NCI-H82 treated with DMSO at 0.1 percent for 48 hours (cell line): Measurements from ENCODE around the gene SGSM2.
A peak's percentile ranks its signal among the peaks of the same experiment; 100 is the strongest.

ENCODE experiments used
- DNase-seq: peaks from one replicate; lab custom pipeline; 2025; ENCODE audit not compliant: unreplicated experiment; lab: John Stamatoyannopoulos, UW

SGSM2 gene

DNA sequence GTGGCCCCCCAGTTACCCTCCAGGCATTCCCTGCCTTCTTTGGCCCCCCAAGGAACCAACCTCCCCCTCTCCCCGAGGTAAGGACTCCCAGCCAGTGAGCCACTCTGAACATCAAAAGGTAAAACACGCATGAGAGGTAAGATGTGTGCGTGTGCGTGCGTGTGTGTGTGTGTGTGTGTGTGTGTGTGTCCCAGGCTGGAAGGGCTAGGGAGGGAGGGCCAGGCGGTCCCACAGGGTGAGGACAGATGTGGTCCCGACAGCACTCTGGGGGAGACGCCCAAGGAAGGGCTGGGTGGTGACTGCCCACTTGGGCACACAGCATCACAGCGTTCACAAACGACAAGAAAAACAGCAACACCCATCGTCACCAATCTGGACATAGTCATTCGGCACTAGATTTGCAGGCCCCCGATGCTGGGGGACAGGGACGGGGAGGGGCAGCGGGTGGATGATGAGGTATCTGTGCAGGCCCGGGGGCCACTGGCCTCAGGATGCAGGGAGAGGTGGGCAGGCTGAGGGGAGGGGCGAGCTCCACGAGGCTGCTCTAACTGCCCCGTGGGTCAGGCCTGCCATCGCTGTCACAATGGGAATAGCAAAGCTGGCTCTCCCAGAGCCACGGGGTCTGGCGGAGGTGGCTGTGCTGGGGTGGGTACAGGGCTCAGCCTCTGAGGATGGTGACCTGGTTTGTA is 47.3 kb downstream of the SGSM2 start:
- DNase-seq, result no peak

DNA sequence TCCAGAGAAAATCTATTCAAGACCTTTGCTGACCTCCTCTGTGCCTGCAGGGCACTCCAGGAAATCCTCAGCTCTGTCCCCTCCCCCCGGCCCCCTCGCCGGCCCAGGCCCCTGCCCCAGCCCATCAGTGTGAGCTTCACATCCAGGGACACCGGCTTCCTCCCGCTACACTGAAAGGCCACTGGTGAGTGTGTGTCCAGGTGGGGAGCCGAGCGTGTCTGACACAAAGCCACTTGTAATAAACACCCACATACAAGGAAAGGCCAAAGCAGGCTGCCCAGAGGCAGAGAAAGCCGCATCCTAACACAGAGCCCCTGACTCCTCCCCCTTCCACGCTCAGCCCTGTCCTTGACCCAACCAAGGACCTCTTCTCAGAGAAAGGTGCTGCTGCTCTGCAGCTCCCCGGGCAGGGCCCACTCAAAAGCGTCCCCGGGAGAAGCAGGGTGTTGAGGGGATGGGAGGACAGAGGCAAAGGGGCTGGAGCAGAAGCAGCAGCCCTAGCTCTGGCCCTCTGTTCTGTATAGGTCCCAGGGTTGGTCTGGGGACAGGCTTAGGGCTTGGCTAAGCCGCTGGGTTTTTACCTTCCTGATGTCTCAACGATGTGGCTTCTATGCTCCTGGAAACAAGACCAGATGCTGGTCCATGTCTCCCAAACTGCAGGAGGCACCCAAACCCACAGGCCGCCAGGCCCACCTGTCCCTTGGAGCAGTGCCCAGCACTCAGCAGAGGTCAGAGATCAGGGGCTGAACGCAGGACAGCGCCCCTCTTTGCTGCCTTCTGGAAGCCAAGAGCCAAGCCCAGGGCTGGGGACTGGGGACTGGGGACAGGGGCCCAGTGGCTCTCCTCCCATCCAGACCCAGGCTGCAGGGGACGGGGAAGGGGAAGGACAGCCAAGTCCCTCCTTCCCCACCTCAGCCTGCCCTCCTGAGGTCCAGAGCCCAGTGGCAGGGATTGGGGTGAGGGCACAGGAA is 48.2 kb downstream of the SGSM2 start:
- no peak for DNase-seq

DNA sequence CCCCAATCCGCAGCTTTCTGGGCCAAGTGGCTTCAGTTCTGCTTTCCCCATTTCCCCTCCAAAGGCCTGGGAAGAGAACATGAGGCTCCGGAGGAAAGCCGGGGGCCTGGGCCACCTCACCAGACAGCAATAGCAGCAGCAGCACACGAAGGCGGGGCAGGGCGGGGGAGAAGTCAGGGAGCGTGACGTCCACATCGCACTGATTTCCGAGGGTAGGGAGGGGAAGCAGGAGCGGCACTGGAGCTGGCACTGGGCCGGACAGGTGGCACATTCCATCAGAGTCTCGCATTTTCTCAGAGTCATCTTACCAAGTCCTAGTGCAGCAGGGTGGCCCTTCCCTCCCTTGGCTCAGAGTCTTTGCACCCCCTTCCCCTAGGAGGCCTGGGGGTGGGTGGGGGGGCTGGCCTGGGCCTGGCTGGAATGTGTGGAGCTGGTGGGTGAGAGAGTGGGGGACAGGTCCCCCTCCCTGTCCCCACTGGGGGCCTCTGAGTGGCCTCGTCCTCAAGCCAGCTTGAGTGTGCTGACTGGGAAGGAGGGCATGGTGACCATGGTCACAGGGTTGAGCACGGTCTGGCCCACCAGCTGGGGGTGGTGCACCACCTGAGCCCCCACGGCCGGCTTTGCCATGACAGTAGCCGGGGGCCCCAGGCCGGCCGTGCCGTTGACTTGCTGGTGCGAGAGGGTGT is 49.2 kb downstream of the SGSM2 start:
- DNase-seq, result no peak

DNA sequence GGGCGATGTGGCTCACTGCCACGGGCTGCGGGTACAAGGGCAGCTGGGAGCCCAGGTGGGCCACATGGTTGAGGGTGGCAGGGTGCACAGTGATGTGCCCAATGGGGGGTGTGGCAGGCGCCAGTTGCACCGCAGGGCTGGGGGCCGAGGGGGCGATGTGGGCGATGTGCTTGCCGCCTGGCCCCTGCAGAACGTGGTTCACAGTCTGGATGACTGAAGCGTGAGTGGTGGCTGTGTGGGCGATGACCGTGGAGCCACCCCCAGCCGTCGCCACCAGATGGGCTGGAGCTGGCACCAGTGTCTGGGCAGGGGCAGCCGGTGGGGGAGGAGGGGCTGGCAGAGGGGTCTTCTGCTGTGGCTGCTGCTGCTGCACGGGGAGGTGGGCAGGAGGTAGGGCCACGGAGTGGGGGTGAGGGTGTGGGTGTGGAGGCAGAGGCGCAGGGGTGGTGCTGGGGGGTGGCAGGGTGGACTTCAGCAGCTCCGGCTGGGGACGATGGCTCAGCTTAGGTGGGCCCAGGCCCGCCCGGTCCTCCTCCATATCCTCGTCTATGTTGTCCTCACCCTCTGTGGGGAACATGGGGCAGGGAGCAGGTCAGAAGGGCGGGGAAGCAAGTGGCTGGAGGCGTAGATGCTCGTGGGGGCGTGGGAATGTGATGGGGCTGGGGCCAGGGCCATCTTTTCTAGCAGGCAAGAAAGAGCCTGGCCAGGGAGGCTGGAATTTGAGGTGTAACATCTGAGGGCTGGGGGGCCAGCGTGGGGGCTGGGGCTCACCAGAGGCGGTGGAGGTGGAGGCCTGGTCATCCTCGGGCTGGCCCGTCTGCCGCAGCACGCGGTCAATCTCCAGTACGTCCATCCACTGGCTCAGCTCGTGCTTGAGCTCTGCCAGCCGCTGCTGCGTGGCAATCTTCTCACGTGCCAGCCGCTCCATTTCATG is 50.1 kb downstream of the SGSM2 start:
- DNase-seq, result no peak

DNA sequence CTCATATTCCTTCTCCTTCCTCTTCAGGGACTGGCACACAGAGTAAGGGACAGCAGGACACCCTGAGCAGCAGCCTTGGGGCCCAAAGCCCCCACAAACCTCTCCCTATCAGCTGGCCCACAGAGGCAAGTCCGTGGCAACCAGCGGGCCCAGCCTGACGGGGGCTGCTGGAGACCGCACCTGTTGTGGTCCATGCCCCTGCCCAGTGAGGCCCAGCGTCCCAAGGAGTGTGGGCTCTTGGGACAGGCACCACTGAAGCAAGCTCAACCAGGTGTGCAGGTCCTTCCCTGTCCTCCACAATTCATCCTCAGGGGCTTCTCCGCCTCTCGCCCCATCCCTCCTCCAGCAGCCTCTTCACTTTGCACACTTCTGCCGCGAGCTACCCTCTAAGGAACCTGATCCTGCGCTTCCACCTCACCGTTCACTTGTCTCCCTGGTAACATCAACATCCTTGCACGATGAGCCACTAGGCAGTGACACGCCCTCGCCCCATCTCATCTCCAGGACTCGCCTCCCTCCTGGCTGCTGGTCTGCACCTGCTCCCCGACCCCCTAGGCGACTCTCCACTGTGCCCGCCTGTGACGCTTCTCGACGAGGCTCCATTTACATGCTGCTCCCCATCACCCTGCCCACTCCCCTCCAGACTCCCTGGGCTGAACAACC is 50.9 kb downstream of the SGSM2 start:
- DNase-seq, result no peak

DNA sequence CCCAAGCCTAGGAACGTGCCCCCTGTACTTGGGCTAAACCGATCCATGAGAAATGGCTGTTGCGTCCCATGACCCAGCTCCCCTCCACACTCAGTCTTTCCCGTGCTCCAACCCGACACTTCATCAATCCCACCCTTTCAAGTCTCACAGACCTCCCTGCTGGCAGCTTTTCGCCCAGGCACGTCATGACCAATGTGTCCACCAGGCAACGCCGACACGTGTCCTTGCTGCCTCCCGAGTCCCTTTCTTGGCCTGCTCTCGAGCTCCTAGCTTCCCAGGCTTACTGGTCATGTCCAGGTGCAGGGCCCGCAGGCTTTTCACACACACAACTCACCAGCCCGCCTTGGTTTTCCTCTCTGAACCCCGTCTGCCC is 51.4 kb downstream of the SGSM2 start:
- DNase-seq, result no peak

DNA sequence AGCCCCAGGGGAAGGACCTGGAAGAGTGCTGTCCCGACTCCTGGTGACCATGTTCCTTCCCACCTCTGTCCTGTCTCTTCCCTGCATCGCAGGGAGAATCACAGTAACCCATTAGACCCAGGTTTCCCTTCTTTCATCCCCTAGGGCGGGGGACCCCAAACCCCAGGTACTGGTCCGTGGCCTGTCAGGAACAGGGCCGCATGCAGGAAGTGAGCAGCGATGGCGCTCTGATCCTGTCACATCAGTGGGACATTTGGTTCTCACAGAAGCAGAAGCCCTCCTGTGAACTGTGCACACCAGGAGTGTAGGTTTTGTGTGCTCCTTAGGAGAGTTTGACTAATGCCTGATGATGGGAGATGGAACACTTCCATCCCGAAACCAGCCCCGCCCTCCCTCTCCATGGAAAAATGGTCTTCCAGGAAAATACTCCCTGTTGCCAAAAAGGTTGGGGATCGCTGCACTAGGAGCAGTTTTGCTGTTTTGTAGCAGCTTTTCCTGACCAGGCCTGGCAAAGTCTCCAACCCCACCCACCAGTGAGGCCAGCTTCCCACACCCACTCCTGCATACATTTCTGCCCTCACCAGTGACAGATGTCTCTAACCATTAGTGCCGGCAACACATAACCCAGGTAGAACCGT is 53.0 kb downstream of the SGSM2 start:
- DNase-seq, result no peak

DNA sequence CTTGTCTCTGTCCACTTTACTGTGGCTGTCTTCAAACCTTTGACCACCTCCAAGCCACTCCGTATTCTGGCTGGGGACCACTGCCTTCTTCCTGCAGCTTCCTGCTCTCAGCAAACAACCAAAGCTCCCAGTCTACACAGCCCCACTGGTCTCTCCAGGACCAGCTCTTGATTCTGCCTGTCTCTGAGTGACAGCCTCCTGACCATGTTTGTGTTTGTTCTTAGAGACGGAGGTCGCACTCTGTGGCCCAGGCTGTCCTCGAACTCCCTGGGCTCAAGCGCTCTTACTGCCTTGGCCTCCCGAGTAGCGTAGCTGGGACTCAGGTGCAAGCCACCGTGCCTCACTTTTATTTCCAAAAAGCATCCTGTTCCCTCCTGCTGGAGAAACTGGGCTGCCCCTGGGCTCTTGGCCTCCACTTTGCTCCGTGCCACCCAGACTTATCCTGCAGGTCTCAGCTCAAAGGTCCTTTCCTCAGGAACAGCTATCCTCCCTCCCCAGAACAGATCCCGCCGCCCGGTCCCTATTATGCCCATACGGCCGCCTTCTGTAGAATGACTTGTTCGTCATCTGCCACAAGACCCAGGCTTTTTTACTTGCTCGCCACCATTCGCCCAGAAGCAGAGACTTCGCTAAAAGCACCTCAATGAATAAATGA is 54.4 kb downstream of the SGSM2 start:
- no peak for DNase-seq

DNA sequence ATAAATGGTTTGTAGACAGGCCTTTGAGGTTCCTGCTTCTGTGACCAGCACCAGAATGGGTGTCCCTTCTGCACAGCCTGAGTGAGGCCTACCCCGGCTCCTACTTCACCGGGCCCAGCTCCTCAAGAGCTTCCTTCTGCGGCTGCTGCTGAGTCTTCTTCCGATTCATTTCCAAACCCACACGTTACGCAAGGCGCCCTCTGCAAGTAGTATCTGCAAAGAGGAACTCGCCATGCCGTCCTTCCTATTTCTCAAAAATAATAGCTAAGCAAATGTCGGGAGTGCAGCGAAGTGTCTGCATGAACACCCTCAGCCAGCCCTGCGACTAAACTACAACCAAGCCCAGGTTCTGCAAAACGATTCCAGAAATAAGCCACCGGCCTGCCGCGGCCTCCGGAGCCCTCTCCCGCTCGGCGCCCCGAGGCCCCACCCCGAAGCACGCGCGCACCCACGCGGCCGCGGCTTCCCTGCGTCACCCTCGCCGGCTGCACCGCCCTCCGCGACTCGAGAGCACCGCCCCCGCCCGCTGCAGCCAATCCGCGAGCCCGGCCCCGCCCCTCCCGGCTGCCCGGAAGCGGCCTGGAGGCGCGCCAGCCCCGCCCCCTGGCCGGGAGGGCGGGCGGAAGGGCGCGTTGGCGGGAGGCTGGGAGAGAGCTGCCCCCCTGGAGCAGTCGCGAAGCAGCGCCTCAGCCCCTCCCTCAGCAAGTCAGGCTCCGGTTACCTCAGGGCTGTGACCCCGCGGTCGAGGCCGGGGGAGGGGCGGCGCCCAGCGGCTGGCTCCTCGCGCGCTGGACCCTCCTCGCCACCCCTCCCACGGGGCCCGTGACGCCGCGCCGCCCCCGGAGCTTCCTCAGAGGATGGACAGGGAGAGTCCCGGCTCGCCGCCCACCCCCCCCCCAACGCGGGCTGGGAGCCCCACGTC is 55.2 kb downstream of the SGSM2 start:
- peak; percentile 93 for DNase-seq

DNA sequence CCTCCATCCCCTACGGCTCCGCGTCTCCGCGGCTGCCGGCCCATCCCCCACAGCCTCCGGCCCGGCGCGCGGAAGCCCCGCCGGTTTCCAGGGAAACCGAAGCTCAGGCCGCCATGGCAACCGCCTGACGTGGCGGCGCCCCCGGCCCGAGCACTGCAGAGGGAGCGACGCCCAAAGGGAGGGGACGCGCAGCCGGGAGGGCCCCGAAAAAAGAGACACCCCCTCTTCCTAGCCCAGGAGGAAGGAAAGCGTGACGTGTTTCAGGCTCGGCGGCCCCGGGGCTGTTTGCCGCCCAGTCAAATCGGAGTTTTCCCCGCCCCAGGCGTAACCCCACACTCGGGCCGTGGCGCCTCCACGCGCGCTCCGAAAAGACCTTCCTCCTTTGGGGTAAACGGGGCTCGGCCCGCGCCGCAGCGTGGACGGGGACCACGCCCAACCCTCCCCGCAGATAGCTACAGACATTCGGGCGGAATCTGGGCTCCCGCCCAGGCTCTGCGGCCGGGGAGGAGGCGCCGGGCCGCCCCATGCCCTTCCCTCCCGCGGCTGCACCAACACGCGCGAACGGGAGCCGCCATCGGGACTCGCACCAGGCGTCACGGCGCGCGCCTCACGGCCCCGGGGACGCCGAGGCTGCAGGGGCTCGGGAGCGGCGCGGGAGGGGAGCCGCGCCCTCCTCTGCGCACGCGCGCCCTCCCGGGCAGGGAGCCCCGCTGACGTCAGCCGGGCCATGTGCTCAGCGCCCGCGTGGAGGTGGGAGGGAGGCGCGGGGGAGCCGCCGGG is 56.1 kb downstream of the SGSM2 start:
- DNase-seq, result peak; percentile 65

DNA sequence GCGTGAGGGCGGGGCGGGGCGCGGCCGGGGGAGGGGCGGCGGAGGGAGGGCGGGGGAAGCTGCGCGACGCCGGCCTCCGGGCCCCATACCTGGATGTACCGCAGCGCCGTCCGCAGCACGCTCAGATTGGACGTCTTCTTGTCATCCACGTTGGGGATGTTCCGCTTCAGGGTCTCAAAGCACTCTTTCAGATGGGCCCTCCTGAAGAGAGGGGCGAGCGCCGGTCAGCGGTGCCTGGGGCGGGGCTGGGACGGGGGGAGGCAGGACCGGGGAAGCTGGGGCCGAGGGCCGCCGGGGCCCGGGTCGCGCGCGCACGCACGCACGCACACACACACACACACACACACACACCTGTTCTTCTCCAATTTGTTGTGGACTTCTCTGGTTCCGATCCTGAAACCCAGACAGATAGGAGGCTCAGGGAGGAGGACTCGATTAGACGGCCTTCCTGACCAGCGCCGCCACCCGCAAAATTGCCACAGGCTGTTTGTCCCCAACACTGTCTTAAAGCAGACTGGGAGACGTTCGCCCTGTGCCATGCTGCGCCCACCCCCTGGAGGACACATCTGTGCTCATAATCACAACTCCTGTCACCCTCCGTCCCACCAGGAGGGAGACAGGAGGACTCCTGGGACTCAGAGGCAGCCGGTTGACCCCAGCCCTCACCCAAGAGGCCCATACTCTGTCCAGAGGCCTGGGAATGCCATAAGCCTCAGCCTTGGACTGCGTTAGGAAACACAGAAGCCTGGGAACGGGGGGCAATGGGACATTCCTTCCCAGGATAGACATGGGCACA is 56.9 kb downstream of the SGSM2 start:
- peak; percentile 67 for DNase-seq

DNA sequence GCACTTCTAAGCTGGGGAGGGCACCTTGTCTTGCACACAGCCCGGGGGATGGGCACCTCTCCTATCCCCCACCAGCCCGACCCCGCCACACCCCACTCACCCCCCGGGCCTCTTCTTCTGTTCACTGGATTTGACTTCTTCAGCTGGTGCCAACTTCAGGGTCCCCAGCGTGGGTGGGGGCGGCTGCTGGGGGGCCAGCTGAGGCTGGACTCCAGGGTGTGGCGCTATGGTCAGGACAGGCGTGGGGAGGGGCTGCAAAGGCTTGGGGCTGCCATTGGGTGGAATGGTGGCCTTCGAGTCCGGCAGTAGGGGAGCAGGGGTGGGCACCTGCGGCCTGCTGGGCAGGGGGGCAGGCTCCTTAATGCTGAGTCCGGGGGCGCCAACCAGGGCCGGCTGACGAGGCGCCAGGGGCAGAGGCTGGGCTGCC is 57.5 kb downstream of the SGSM2 start:
- DNase-seq, result no peak

DNA sequence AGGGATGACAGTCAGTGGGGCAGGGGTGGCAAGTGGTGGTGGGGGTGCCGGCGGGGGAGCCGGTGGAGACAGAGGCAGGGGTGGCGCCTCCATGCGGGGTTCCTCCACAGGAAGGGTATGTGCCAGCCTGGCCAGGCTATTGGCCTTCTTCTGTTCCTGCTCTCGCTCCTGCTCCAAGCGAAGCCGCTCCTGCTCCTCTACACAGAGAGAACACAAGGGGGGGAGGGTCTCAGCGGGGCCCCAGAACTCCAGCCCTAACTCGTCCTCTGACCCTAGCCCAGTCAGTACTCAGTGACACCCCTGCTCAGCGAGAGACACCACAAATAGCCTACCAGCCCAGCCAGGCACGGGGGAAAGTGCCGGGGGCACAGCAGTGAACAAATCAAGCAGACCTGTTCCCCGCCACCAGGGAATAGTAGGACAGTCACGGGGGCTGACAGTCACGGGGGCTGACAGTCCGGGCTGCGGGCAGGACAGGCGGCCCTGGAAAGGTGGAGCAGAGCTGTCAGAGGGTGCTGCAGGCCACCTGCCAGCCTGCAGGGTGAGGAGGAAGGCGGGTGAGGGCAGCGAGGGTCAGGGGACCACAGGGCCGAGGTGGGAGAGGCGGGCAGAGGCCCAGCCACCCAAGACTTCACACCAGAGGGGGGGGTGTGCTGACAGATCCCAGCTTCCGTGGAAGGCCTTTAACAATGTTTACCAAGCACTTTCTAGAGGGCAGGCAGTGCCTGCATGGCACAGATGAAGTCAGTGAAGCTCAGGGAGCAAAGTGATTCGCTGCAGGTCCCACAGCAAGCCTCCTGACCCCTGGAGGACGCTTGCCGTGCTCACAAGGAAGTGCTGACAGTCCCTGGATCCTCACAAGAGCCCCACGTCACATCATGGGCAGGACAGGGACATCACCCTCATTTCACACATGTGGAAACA is 58.2 kb downstream of the SGSM2 start:
- no peak for DNase-seq

DNA sequence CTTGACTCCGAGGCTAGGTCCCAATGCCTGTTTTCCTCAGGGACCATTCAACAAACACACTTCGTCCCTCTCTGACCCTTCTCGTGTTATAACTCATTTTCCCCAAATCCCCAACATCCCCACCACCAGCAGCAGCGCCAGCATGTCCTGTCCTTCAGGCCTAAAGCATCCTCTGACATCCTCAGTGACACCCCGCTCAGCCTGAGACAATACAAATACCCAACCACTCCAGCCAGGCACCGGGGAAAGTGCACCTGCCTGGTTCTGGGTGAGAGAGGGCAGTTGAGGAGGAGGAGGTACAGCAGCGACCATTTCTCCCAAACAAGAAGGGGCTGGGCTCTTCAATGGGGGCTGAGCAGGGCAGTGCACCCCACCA is 58.9 kb downstream of the SGSM2 start:
- no peak for DNase-seq

DNA sequence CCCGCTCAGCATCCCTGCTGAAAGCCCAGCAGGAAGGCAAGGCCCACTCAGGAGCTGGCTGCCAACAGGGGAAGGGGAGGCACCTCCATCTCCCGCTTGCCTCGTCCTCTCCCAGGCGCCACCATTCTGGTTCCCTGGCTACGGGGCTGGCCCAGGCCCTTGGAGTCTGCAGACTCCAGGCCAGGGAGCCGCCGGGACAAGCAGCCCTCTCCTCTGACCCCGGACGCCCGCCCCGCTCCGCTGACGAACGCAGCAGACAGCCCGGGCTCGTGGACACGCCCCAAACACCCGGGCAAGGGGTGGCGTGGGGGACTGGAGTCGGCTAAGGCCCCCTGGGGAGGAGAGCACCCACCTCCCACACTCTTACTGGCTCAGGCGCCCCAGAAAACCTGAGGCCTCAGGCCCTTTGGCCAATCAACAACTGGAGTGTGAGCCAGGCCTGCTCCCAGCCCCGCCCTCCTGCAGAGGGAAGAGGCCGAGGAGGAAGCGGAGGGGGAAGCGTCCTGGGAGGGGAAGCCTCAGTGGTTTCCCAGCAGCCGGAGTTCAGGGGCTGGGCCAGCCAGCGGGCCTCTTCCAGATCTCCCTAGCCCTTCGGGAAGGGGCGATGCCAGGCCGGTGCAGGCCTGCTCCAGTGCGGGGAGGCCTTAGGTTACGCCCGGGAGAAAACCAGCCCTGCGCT is 59.4 kb downstream of the SGSM2 start:
- peak; percentile 82 for DNase-seq
